22Rv1 (cell line): ENCODE data around the gene HOATZ.

Source experiments
- ZFX ChIP-seq: fragments of 450-650 bp; IDR thresholded peaks from 2 replicates; pipeline ENCODE4 v1.6.1; 2017; ENCODE audit warnings: antibody characterized with exemption, borderline replicate concordance
- TF ChIP-seq, protein P1 (sequence below): fragments of 450-650 bp; IDR thresholded peaks from 2 replicates; pipeline ENCODE4 v1.5.1; 2017; ENCODE audit warnings: mild to moderate bottlenecking

DNA sequence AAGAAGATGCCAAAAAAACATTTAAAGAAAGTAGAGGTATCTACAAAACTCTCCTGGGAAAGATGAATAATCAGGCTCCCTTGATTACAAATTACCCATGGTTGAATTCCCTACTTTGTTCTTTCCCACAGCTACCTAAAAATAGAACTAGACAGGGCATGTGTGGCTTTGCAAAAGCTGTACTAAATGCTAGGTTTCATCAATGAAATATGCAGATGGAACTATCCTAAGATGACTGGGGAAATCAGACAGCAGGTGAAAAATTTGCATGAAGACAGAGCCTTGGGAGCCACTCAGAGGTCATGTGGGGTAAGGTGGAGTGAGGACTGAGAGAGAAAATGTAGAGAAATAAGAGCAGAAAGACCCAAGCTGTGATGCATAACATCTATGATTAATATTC lies 40.7 kb downstream of the HOATZ start:
- TF ChIP-seq, protein P1, sequence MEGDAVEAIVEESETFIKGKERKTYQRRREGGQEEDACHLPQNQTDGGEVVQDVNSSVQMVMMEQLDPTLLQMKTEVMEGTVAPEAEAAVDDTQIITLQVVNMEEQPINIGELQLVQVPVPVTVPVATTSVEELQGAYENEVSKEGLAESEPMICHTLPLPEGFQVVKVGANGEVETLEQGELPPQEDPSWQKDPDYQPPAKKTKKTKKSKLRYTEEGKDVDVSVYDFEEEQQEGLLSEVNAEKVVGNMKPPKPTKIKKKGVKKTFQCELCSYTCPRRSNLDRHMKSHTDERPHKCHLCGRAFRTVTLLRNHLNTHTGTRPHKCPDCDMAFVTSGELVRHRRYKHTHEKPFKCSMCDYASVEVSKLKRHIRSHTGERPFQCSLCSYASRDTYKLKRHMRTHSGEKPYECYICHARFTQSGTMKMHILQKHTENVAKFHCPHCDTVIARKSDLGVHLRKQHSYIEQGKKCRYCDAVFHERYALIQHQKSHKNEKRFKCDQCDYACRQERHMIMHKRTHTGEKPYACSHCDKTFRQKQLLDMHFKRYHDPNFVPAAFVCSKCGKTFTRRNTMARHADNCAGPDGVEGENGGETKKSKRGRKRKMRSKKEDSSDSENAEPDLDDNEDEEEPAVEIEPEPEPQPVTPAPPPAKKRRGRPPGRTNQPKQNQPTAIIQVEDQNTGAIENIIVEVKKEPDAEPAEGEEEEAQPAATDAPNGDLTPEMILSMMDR: no peak
- no peak for TF ChIP-seq ZFX
